ENCODE measurements around the gene GRPEL2.

DNA sequence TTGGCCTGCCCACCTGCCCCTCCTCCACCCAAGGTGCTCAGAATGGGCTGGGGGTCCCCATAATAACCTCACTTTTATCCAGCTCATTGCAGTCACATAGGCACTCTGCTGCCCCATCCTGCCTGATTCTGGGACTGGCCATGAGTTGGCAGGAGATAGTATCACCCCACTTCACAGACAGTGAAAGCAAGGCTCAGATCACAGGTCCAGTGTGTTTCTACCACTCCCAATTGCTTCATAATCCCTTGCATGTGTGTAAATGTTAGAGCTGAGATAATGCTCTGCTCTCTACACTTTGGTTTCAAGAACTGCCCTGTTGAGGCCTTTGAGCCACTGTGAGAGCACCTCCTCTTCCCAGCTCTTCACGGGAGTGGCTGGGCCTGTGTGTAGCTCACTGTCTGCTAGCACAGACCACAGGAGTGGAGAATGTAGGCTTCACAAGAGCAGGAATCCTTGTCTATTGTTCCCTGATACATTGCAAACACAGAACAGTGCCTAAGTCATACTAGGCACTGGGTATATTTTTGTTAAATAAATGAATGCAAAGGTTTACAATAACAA is 20.9 kb downstream of the GRPEL2 start:
- TF ChIP-seq, protein P1, sequence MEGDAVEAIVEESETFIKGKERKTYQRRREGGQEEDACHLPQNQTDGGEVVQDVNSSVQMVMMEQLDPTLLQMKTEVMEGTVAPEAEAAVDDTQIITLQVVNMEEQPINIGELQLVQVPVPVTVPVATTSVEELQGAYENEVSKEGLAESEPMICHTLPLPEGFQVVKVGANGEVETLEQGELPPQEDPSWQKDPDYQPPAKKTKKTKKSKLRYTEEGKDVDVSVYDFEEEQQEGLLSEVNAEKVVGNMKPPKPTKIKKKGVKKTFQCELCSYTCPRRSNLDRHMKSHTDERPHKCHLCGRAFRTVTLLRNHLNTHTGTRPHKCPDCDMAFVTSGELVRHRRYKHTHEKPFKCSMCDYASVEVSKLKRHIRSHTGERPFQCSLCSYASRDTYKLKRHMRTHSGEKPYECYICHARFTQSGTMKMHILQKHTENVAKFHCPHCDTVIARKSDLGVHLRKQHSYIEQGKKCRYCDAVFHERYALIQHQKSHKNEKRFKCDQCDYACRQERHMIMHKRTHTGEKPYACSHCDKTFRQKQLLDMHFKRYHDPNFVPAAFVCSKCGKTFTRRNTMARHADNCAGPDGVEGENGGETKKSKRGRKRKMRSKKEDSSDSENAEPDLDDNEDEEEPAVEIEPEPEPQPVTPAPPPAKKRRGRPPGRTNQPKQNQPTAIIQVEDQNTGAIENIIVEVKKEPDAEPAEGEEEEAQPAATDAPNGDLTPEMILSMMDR (IDR thresholded peaks at IDR 0.05) = no peak
- TF ChIP-seq POLR2A (IDR thresholded peaks at IDR 0.05) = no peak
